Mesenteric fat pad (tissue), 1 donor: ENCODE results near the gene ME3. TPM values are rescaled to one million over a fixed set of nuclear protein-coding genes. Genes with fewer than 3 reads are reported as not detected.

ENCODE experiments used
- DNase-seq: peaks from one replicate; pipeline ENCODE4 v3.0.0-alpha.2; 2020; ENCODE audit warnings: low spot score
- total RNA-seq: library from RNA; stranded (reverse); fragmentation: NEBNext Ultra II Directional; extraction: Animal tissue kit (Norgen Biotek cat#: 25700); gene quantifications from one replicate; pipeline ENCODE4 v1.2.1, GENCODE V29; 2021
- donor health status: DM: yes; HTN: yes; CAD: no.

ME3 gene
- total RNA-seq, 1 donor from 2014 or later, result 49.4 TPM

DNA sequence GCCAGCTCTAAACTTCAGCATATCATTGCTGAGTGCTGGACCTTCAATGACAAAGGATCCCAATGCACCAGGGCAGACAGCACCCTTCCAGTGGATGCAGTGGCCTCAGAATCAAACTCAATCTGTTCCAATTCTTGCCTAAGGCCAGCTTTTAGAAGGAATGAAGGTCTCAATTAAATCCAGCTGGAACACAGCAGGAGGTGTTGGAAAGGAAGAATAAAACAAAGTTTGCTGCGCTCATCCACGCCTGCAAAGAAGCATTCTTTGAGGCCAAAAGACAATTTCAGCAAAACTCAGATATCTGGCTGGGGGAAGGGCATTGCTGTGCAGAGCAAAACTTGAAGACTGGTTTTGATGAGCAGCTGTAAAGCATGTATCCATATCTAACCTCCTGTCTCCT, 177.1 kb downstream of the ME3 start:
- DNase-seq, result no peak

GRCh38 chr11:86492370-86493010, 179.9 kb downstream of the ME3 start:
- DNase-seq, result no peak

DNA sequence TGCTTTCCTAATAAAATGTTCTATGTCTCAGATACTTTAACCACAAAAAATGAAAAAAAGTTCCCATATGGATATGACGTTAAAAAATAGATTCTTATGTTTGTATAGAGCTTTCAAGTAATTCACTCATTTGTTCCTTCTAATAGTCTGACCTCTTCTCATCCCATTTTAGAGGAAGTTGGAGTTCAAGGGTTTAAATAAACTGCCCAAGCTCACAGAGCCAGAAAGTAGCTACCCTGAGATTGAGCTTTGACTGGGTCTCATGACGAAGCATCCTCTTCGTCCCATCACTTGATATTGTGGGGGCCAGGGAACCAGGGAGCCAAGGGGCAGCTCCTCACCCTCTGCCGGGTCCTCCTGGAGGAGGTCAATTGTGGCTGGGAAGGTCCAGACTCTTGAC, 181.4 kb downstream of the ME3 start:
- DNase-seq, result no peak

- DNase-seq, result no peak
These were observed 181.8 kb downstream of the ME3 start for GRCh38 chr11:86490582-86490981.

GRCh38 chr11:86489442-86489841, 183.0 kb downstream of the ME3 start:
- DNase-seq, result no peak

- no peak for DNase-seq
These were observed 183.9 kb downstream of the ME3 start for GRCh38 chr11:86488553-86488952.

DNA sequence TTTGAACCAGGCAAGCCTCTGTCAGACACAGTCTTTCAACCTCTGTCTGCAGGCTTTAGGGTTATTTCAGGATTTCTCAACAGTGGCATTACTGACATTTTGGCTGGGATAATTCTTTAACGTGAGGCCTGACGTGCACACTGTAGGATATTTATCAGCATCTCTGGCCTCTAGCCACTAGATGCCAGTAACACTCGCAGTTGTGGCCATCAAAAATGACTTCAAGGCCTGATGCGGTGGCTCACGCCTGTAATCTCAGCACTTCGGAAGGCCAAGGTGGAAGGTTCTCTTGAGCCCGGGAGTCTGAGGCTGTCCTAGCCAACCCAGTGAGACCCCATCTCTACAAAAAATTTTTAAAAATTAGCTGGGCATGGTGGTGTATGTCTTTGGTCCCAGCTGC, 184.7 kb downstream of the ME3 start:
- DNase-seq, result no peak

DNA sequence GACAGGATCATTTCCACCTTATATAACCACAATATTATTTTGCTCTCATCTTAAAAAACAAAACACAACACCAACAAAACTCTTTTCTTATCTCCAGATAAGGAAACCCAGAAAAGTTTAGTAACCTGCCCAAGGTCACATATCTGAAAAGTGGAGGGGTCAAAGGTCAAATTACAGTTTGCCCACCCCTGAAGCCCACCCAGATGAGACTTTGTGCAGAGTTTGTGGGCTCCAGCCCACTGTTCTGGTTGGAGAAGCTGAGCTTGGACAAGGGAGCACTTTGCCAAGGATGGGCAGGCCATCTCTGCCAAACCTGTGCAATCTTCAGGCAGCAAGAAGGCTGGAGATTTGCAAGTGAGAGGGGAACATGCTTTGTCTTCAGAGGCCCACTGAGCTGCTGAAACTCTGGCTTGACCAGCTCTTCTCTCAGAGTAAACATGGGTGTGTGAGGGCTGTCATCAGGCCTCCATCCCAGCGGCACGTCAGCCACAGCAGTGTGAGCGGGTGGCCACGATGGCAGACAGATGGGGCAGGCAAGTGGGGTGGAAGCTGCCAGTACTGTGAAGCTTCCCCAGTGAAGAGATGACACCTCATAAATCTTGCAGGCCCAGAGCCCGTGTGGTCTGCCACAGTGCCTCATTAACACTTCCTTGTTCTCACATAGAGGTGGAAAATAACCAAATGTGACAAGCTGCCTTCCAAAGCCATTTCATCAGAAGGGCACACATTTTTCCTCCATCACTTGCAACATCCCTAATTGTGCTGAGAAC, 186.0 kb downstream of the ME3 start:
- DNase-seq, result no peak

DNA sequence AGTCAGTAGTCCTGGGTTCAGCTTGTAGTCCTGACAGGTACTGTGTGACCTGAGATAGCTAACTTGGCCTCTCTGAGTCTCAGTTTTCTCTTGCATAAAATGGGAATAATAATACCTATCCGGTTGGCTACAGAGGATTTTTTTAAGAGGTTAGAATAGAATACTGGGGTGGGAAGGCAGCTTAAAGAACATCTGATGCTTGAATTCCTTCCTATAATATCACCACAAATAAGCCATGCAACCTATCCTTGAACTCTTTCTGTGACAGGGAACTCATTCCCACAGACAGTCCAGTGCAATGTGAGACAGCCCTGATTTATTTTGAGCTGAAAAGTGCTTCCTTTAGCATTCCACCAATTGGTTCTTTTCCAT, 187.6 kb downstream of the ME3 start:
- no peak for DNase-seq

DNA sequence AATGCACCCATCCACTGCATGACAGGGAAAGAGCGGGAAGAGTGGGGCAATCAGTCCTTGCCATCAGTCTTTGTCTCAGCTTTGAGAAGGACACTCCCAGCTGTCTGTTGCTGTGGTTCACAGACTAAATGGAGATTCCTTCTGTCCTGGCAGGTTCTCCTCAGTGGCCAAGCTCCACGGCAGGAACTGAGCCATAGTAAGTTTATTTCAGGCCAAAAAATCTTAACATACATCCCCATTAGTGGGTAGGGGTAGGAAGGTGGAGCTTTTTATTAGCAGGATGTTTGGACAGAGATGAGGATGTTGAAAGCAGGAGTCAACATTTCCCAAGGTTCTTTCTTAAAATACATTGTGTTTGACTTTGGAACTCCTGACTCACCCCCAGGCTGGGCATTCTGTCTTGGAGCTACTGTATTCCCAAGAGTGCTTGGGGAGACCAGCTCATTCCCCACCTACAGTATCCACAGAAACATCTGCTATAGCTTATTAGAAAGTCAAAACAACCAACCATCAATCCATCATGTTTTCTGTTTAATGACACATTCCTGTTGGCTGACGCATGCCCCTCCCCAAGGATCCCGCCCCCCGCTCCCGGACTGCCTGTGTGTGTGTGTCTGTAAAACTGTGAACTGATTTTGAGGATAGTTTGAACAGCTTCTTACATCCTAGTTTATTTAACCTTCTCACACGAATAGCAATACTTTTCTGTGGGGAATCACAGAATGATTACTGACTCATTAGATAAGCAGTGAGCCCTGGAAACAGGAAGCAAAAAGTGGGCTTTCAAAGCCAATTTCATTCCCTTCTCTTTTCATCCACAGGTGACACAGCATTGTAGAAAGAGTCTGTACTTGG, 188.2 kb downstream of the ME3 start:
- no peak for DNase-seq

GRCh38 chr11:86483610-86483939, 188.8 kb downstream of the ME3 start:
- no peak for DNase-seq

DNA sequence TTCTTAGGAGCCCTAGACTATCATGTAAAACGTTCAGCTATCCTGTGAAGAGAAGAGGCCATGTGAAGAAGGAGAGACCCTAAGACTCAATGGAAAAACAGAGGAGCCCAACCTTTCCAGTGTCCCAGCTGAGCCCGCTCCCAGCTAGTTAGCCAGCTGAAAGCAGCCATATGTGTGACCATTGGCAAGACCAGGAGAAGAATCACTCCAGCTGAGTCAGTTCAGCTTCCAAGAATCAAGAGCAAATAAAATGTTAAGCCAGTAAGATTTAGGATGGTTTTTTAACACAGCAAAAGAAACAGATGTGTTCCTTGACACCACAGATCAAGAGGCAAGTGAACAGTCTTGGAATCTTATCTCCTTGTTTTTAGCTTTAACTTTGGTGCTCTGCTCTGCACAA, 189.7 kb downstream of the ME3 start:
- no peak for DNase-seq

- DNase-seq, result no peak
These were observed 191.0 kb downstream of the ME3 start for GRCh38 chr11:86481399-86481798.

GRCh38 chr11:86478348-86478747, 194.1 kb downstream of the ME3 start:
- no peak for DNase-seq

GRCh38 chr11:86477495-86478155, 194.8 kb downstream of the ME3 start:
- DNase-seq, result no peak

DNA sequence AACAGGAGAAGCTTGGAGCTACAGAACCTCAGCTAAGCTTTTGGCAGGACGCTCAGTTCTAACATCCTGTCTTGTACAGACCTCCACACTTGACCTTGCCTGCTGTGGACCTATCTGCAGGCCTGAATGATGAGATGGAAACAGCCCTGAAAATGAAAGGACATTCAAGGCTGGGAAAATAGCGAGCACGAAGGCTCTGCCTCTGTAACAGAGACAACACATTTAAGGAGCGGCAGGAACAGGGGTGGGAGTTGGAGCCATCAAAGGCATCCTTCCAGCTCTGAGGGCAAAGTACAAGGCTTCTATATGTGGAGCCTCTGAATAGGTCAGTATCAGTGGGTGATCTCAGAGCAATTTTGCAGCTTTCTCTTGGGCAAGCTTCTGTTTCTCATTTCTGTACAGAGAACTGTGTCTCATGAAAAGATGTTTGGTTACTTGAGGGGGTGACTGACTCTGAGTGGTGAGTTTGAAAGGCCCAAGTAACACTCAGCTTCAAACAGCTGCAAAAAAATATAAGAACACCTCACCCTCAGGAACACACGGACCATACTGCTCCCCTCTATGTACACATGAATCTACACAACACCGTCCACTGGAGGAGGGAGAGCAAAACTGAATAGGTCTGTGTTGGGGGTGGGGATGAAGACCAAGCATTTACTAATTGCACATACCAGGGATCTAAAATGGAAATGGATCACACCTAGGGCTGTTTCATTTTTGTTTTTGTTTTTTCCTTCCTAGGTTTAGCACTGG, 196.1 kb downstream of the ME3 start:
- DNase-seq, result no peak

GRCh38 chr11:86475027-86475426, 197.4 kb downstream of the ME3 start:
- DNase-seq, result no peak

DNA sequence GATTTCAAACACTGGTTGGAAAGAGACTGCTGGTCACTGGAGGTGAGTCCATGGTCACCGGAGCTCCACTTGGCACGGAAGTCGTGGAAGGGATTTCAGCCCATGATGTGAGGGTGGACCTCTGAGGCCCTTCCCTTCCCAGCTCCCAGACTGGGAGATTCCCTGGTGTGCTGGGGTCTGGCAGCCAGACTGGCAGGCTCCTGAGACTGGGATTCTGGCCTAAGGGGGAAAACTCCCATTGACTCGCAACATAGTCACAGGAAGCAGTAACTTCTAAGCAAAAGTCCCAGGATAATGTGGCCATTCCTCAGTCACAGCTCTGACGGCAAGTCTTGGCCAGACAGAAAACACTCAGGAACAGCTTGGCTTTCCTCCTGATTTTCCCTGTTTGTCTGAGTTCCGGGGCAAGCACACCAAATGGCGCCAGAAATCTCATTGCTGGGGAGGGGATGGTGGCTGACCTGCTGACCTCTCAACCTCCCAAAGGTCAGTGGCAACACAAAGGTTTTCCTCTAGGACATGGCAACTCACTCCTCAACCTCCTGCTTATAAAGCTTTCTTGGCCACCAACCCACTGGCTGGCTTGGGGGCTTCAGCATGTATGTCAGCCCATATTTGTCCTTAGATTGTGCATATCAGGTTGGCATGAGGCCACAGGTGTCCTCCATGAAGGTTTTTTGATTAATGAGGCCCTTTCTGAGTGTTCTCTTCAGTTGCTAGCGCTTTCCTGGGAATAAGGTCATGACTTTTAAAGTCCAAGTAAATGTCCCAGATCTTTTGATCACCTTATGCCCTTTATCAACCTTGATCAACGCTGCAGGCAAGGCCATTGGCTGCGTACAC, 198.2 kb downstream of the ME3 start:
- DNase-seq, result no peak

GRCh38 chr11:86469491-86470388, 202.7 kb downstream of the ME3 start:
- DNase-seq, result no peak
